ENCODE results near the gene FCSK.
"Not testable (repeated sequence)": the region's sequence is repeated elsewhere in the genome, so short reads cannot be mapped to it uniquely, and the experiment has no call there.

FCSK gene

DNA sequence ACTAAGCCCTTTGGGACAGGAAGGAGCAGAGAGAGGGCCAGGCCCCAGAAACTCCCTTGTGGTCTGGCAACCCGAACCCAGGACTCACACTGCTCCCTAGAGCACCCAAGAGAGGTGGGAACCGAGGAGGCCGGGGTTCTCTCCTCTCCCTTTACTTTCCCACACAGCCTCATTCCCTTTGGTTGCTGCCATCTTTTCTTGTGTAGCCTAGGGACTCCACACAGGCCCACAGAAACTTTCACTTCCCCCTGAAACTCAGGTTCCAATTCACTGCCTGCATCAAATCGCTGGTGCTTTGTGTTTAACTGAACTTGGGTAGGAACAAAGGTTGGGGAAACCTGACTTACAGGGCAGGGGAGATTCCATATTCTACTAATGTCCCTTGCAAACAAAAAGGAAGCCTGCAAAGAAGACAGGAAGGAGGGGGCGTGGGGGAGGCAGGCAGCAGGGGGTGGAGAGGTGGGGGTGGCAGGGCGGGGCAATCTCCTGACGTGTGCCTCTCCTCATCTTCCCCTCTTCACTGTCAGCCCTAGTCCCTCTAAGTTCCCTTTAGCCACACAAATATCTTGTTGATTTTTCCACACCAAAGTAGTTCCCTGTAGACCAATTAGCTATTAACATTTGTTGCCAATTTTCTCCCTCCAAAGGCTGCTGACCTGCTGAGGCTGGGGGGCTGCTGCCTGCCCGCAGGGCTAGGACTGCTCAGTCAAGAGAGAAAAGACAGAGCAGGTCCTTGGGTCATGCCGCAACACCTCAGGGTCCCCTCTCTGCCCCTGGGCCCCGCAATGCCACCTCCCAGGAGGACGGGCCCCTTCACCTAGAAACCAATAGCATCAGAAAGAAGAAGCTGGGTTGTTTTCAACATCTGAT lies 23.5 kb upstream of the FCSK start:
- in situ Hi-C loops (cut with HindIII; ENCODE audit: low sequenced_read_pairs), result no loop called here

DNA sequence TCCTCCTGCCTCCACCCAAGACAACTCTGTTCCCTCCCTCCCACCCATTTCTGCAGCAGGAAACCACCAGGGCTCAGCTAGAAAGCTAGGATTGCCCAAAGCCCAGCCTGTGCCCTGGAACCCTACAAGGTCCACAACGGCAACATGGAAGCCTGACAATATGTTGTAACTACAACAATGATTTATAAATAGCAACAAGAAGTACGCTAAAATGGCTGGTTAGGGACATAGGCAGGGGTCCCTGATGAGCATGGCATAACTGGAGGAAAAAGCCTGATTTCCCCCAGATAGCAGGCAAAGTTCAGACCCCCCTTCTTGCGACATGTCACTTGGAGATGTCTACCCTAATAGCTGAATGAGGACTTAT lies 22.1 kb upstream of the FCSK start:
- in situ Hi-C loops (cut with HindIII; ENCODE audit: low sequenced_read_pairs), result no loop called here

DNA sequence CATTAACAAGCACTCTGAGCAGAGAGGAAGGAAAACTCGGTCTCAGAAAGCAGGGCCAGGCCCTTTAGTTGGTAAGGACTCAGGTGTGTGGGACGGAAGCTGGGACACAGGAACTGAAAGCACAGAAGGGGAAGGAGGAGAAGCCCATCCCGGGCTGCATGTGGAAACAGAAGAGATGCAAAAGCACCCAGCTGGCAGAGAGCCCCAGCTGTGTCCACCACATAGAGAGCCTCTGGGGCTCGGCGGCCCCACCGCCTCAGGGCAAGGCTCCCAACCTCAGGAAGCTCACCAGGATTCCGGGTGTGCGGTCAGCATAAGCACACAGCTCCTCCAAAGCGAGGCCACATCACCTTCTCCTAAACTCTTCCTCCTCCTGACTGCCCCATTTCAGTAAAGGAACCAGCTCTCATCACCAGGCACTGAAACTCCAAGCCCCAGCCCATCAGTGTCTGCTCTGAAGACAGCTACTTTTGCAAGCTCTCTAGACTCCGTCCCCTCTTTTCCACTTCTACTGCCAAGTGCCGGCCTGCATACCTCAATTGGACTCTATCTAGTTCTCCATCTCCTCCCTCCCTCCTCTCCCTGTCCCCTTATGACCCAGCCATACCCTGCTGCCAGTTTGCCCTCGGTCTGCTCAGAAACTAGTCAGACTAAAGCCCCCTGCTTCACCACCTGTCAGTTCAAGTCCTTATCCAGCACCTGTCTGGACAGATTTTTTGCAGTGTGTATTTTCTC lies 21.5 kb upstream of the FCSK start:
- in situ Hi-C loops (cut with HindIII; ENCODE audit: low sequenced_read_pairs), result no loop called here

DNA sequence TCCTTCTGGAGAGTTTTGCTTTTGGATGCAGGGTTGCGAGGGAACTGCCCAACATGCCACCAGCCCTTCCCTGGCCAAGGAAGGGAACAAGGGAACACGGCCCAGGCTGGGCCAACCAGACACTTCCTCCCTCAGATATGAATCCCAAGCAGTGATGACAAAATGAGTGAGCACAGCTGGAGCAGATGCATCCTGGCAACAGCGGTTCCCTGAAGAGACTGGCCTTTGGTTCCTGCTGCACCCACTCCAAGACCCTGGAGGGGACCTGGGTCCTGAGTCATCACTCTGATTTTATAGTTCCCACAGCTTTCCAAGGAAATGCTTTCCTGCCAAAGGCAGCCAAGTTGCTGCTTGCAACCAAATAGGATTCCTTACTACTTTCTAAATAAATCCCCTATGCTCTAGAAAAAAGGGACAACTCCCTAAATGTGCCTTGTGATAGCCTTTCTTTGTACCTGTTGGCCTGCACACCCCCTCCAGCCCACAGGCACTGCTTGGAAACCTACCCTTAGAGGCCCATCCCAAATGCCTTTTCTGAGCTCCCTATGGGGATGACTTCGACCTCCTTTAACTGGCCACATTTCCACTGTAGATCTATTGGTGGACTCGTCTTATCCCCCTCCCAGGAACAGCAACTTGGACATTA lies 20.8 kb upstream of the FCSK start:
- in situ Hi-C loops (cut with HindIII; ENCODE audit: low sequenced_read_pairs), result no loop called here

DNA sequence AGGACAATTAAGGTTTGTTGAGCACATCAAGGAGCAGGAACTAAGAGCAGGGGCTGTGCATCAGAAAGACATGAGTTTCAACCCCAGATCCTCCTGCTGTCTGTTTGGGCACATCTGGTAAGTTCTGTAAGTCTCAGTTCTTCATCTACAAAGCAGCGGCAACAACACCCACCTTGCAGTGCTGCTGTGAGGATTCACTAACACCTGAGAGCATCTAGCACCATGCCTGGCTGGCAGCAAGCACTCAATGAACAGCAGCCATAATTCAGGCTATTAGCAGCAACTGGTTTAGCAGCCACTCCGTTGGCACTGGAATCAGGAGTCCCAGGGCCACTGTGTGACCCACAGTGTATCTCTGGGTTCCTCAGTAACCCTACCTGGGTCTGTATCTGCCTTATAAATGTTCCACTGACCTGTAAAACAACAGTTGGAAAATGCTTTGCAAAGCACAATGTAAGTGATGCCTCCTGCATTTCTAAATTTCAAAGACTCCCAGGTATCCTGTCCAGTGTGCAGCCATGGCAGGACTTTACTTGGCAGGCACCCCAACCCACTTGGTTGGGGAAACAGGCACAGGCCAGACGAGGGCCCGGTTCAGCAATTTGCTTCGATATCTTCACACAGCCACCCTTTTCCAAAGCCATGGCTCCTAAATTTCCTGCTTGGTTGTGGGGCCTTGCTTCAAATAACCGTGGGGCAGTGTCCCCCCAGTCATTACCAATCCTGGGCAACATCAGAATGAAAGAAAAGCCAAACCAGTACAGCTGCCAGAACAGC lies 19.7 kb upstream of the FCSK start:
- in situ Hi-C loops (cut with HindIII; ENCODE audit: low sequenced_read_pairs), result loop anchor here (5.0 kb wide), 2 partner anchors 42 to 88 kb away; partner anchors contain the start of genes COG4 and SF3B3

DNA sequence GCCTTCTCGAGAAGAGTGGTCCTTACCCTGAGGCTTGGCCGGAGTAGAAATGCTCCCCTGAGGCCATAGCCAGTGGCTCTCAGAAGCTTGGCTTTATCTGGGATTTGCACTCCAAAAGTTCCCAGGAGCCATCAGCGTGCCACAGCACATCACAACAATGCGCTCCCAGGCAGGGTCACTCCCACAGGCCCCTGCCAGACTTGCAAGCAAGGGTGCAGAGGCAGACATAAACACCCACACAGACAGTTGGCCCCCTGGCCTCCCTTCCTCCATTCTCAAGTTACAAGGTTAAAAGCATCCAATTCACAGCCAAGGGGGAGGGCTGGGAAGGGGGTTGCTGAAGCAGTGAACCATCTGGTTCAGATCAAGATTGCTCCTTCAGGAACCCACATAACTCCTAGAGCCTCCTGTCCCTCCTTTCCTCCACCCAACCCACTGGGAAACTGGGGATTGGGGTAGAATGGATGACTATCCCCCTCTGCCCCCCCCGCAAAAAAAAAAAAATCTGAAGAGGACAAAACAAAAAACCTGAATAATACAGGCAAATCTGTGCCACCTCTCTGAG lies 17.3 kb upstream of the FCSK start:
- in situ Hi-C loops (cut with HindIII; ENCODE audit: low sequenced_read_pairs), result loop anchor here (5.0 kb wide), 2 partner anchors 45 to 85 kb away; partner anchors contain the start of genes COG4 and SF3B3

DNA sequence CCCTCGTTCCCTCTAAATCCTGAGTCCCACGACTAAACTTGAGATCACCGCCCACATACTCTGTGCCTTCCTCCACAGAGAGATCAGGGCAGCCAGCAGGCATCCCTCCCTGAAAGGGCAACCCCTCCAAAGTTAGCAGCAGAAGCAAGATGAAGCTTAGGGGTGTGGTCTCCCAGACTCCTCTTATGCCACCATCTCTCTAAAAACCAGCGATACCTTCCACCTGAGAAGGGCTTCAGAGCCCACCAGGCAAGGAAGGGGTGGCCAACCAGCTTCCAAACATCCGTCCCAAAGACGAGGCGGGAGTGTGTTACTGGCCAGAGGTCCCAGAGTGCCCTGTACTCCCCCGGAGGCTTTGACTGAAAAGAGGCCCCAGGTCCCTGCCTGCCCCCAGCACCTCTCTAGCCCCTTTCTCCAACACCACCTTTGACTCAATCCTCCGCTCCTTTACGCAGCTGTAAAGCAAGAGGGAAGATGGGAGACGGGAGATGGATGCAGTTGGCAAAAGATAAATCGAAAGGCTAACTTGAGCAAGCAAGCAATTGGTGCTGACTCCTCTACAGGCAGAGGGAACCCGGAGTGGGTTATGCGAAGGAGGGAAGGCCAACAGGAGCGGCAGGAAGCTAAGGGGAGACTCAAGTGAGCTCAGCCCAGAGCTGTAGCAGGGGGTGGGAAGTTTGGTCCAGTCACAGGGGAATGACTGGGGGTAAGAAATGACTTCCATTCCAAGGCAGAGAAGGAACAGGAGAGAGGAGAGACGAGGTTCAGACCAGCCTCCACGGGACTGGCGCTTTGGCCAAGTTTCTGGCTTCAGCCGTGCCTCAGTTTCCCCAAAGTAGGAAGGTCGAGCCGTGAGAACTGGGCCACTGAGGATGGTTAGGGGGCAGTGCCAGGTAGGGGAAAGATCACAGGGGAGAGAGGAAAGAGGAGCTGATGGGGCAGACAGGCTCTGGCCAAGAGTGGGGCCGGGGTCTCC lies 16.5 kb upstream of the FCSK start:
- in situ Hi-C loops (cut with HindIII; ENCODE audit: low sequenced_read_pairs), result loop anchor here (5.0 kb wide), 2 partner anchors 46 to 84 kb away; partner anchors contain the start of genes COG4 and SF3B3

DNA sequence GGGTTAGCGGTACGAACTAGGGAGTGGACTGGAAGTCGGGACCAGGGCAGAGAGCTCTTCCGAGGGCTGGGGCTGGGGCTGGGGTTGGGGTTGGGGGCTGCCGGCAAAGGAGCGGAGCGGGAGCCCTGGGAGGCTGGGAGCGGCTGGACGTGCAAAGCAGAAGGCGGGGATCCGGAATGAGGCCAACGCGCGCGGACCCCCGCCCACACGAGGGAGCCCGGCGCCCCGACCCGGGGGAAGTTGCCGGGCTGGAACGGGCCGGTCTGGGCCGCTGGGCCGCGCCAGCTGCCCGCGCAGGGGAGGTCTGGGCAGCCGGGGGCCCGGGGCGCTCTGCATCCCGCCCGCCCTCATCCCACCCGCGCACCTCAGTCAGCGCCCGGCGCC lies 15.8 kb upstream of the FCSK start:
- in situ Hi-C loops (cut with HindIII; ENCODE audit: low sequenced_read_pairs), result loop anchor here (5.0 kb wide), 2 partner anchors 46 to 84 kb away; partner anchors contain the start of genes COG4 and SF3B3

DNA sequence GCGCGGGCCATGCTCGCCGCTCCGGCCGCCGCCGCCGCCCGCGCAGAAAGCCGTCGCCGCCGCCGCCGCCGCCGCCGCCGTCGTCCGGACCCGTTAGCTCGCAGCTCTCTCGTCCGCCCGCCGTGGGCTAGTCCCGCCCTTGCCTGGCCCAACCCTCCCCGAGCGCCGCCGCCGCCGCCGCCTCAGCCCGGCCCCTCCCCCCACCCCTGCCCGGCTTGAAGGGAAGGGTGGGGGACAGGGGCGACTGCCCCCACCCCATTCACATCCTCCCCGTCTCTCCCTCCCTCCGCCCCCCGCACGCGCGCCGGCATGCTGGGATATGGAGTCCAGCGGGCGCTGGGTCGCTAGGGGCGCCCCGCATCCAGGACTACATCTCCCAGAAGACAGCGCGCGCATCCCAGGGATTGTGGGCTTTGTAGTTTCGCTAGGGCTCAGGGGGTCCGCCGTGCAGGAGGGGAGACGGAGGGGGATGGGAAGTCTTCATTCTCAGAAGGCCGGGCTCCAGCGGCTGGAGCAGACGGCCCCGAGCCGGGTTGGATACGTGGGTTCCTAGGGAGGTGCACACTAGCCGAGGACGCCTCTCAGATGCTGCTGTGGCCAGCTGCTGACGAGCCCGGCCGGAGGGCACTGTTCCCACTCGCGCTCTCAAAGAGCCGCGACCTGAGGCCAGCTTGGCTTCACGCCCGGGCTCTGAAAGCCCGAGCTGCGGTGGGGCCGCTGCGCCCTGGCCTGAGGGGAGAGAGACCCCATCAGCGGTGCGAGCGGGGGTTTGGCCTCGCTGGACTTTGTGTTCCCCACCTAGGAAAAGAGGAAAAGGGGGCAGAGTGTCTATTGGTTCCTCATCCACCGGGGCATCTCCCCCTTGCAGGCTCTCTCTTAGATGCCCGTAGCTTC lies 15.2 kb upstream of the FCSK start, which contains the start of gene ST3GAL2:
Gene ST3GAL2, minus strand, starts transcription at position 132 of the 894 bp plus-strand sequence. CDS start 40,570 bp downstream, outside the sequence.
- in situ Hi-C loops (cut with HindIII; ENCODE audit: low sequenced_read_pairs), result loop anchor here (5.0 kb wide), 2 partner anchors 47 to 83 kb away; partner anchors contain the start of genes COG4 and SF3B3

DNA sequence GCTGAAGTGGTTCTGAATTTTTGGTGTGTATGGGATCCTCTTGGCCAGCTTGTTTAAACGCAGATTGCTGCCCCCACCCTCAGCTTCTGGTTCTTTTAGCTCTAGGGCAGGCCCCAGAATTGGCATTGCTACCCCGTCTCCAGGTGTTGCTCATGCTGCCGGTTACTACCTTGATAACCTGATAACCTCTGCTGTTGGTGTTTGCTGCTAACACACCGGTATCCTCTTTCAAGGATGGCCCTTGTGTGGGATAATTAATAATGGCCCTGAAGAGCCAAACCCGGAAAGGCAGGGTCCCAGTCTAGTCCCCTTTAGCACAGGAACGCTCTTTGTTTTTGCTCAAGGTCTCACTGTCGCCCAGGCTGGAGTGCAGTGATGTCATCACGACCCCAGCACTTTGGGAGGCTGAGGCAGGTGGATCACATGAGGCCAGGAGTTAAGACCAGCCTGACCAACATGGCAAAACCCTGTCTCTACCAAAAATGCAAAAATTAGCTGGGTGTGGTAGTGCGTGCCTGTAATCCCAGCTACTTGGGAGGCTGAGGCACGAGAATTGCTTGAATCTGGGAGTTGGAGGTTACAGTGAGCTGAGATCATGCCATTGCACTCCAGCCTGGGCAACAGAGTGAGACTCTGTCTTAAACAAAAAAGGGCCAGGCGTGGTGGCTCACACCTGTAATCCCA lies 14.2 kb upstream of the FCSK start:
- in situ Hi-C loops (cut with HindIII; ENCODE audit: low sequenced_read_pairs), result no loop called here

DNA sequence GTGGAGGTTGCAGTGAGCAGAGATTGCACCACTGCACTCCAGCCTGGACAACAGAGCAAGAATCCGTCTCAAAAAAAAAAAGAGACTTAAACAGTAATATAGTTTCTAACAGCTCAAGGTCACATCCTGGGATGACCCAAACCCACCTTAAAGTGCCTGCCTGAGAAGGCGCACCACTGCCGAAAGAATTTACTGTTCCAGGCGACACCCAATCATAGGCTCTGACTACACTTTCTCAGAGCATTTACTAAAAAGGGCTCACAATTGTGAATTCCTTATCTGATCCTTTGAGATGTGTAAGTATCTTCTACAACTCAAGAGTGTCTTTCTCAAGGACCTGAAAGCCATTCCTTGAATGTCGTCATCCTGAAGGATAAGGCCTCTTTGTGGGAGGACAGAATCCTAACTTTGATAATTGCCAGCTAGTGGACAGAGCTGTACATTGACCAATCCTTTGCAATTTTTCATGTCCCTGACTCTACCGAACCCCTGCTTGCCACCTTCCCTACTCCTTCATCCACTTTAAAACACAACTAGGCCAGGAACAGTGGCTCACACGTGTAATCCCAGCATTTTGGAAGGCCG lies 12.9 kb upstream of the FCSK start:
- in situ Hi-C loops (cut with HindIII; ENCODE audit: low sequenced_read_pairs), result no loop called here

DNA sequence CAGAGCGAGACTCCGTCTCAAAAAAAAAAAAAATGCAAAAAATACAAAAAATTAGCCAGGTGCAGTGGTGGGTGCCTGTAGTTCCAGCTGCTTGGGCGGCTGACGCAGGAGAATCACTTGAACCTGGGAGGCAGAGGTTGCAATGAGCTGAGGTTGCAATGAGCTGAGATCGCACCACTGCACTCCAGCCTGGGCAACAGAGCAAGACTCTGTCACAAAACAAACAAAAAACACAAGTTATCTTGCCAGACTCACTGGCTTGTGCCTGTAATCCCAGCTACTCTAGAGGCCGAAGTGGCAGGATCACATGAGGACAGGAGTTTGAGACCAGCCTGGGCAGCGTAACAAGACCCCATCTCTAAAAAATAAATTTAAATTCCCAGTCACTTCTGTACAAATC lies 12.1 kb upstream of the FCSK start:
- in situ Hi-C loops (cut with HindIII; ENCODE audit: low sequenced_read_pairs), result no loop called here

DNA sequence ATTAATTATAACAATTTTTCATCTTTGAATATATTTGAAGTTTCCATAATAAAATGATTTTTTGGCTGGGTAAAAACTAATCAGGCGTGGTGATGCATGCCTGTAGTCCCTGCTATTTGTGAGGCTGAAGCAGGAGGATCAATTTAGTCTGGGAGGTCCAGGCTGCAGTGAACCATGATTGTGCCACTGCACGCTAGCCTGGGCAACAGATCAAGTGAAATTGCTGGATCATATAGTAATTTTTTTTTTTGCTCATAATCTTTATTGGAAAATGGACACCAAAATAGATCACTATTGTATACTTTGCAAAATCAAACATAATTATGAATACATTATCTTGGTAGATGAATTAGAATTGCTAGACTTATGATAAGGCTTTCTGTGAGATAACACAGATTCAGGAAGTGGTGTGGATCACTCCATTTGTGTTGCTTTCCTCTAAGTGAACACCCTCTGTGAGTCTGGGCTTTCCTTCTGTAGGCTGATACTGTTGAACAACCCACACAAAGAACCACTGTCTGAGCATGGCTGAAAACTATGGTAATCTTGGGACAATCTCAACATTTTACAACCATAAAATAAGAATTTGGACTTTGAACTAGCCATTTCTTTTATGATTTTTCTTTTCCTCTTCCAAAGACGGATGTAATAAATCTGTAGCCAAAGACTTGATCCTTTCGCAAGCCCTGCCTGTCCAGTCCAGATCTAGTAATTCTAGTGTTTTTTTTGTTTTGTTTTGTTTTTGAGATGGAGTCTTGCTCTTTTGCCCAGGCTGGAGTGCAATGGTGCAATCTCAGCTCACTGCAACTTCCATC lies 9.9 kb upstream of the FCSK start:
- in situ Hi-C loops (cut with HindIII; ENCODE audit: low sequenced_read_pairs), result no loop called here

DNA sequence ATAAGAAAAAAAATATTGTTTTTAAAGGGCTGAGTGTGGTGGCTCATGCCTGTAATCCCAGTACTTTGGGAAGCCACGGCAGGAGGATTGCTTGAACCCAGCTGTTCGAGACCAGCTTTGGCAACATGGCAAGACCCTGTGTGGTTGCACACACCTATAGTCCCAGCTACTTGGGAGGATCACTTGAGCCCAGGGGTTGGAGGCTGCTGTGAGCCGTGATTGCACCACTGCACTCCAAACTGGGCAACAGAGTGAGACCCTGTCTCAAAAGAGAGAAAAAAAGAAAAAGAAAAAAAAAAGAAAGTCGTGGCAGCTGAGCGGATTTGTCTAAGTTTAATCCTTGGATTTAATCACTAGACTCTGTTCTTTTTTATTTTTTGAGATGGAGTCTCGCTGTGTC lies 6.3 kb upstream of the FCSK start:
- in situ Hi-C loops (cut with HindIII; ENCODE audit: low sequenced_read_pairs), result no loop called here

DNA sequence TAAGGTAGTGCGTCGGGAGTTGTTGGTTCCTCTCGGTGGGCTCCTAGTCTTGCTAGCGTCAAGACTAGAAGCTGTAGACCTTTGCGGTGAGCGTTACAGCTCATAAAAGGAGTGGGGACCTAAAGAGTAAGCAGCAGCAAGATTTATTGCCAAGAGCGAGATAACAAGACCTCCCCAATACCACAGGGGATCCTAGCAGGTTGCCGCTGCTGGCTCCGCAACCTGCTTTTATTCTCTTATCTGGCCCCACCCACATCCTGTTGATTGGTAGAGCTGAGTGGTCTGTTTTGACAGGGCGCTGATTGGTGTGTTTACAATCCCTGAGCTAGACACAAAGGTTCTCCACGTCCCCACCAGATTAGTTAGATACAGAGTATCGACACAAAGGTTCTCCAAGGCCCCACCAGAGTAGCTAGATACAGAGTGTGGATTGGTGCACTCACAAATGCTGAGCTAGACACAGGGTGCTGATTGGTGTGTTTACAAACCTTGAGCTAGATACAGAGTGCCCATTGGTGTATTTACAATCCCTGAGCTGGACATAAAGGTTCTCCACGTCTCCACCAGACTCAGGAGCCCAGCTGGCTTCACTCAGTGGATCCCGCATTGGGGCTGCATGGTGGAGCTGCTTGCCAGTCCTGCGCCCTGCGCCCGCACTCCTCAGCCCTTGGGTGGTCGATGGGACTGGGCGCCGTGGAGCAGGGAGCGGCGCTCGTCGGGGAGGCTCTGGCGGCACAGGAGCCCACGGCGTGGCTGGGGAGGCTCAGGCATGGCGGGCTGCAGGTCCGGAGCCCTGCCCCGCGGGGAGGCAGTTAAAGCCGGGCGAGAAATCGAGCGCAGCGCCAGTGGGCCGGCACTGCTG lies 4.0 kb upstream of the FCSK start:
- in situ Hi-C loops (cut with HindIII; ENCODE audit: low sequenced_read_pairs), result not testable (repeated sequence)
